Spleen (tissue), 7 donors: ENCODE measurements around the gene GATA6.

ENCODE experiments used
- CTCF ChIP-seq, 11 experiments: fragments of 200-600 bp in 7 of 11; fragments of 450-650 bp in 4 of 11; sonication (generic) in 4 of 11; IDR thresholded peaks in 8 of 11; conservative IDR thresholded peaks in 3 of 11; 1 replicate in 7 of 11; 2 replicates in 4 of 11; pipeline versions ENCODE4 v1.4.0 to v1.8.0; 2016 to 2021; ENCODE audit warnings: antibody characterized with exemption in 11 of 11, inconsistent platforms in 4 of 11, mild to moderate bottlenecking in 1 of 11
- POLR2A ChIP-seq, 3 donors: fragments of 450-650 bp; IDR thresholded peaks; one replicate each; pipeline ENCODE4 v1.5.1; 2017; ENCODE audit warnings: antibody characterized with exemption in 3 of 3, mild to moderate bottlenecking in 1 of 3
- POLR2AphosphoS5 ChIP-seq, 3 donors: sonication (generic); formaldehyde crosslinking; IDR thresholded peaks; one replicate each; pipeline ENCODE4 v1.5.1; 2017; ENCODE audit warnings: antibody characterized with exemption in 3 of 3
- donor health status: DM: no; HTN: no; CAD: no; lungs with moderate emphysema.
- donor health status: DM: no; HTN: no; CAD: no.
- donor health status: DM: no; HTN: no; CAD: no.

- no peak for TF ChIP-seq POLR2A (IDR thresholded peaks at IDR 0.05)
- TF ChIP-seq CTCF (IDR thresholded peaks at IDR 0.05 in 8 of 11, conservative IDR thresholded peaks at IDR 0.05 in 3 of 11), result no peak
- TF ChIP-seq POLR2AphosphoS5 (IDR thresholded peaks at IDR 0.05), result no peak
Measured at GRCh38 chr18:22223965-22224322, 54.6 kb downstream of the GATA6 start.
